Type B pancreatic cell (in vitro differentiated cells): ENCODE results near the gene STOX2. TPM values are rescaled to one million over a fixed set of nuclear protein-coding genes. Genes with fewer than 3 reads are reported as not detected.

ENCODE experiments used
- DNase-seq: peaks from one replicate; pipeline ENCODE4 v3.0.0; 2021; ENCODE audit warnings: mixed read lengths; ENCODE audit not compliant: unreplicated experiment; ENCODE audit errors: extremely low spot score
- H3K27ac Mint-ChIP-seq: 2 replicates; pipeline ENCODE4 v1.8.0; 2021; ENCODE audit warnings: mild to moderate bottlenecking, mixed read lengths
- H3K27me3 Mint-ChIP-seq: 2 replicates; pipeline ENCODE4 v1.8.0; 2021; ENCODE audit warnings: mixed read lengths
- H3K36me3 Mint-ChIP-seq: 2 replicates; pipeline ENCODE4 v1.8.0; 2021; ENCODE audit warnings: mixed read lengths
- H3K4me1 Mint-ChIP-seq: one replicate; pipeline ENCODE4 v1.8.0; 2021; ENCODE audit warnings: mixed read lengths; ENCODE audit not compliant: unreplicated experiment
- H3K4me3 Mint-ChIP-seq: 2 replicates; pipeline ENCODE4 v1.8.0; 2021; ENCODE audit warnings: mild to moderate bottlenecking, mixed read lengths
- H3K9me3 Mint-ChIP-seq: 2 replicates; pipeline ENCODE4 v1.8.0; 2021; ENCODE audit warnings: mixed read lengths
- CTCF ChIP-seq: fragments of 200-600 bp; sonication (generic); conservative IDR thresholded peaks from 2 replicates; pipeline ENCODE4 v1.5.0; 2021; ENCODE audit warnings: antibody characterized with exemption, mild to moderate bottlenecking
- total RNA-seq: library from RNA; stranded (reverse); gene quantifications from 2 replicates; pipeline ENCODE4 v1.2.1, GENCODE V29; 2021; ENCODE audit warnings: low replicate concordance

Gene STOX2
- total RNA-seq, 1 donor from 2014 or later = 16.7 TPM

- TF ChIP-seq CTCF = no peak
- no peaks in the 10 kb centered on the region for H3K36me3 Mint-ChIP-seq
- peaks cover 18% of the 10 kb centered on the region for H3K4me1 Mint-ChIP-seq
- H3K9me3 Mint-ChIP-seq = no peaks in the 10 kb centered on the region
- no peak overlapping the region for H3K4me3 Mint-ChIP-seq
- DNase-seq = no peak
- H3K27me3 Mint-ChIP-seq = no peaks in the 10 kb centered on the region
- no peak overlapping the region for H3K27ac Mint-ChIP-seq
Measured at GRCh38 chr4:184062769-184063168, 157.7 kb downstream of the STOX2 start.

DNA sequence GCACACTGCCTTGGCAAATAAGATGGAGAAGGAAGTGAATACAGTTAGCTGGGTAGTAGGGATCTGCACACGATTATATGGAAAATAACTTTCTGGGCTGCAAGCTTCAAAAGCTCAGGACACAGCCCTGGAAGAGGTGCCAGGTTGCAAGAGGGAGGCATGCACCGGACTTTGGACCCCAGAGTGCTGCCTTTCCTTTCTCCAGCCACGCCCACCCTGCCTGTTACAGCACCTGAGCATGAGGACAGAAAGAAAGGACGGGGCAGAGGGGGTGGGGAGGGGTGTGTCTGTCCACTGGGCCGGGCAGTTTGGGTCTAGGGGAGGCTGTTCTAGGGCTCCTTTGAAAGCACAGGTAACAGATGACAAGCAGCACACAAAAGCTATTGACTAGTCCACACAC, 159.8 kb downstream of the STOX2 start:
- no peak overlapping the region for H3K27ac Mint-ChIP-seq
- TF ChIP-seq CTCF = no peak
- peaks cover 23% of the 10 kb centered on the region for H3K4me1 Mint-ChIP-seq
- no peaks in the 10 kb centered on the region for H3K27me3 Mint-ChIP-seq
- H3K4me3 Mint-ChIP-seq = no peak overlapping the region
- no peaks in the 10 kb centered on the region for H3K9me3 Mint-ChIP-seq
- no peak for DNase-seq
- no peaks in the 10 kb centered on the region for H3K36me3 Mint-ChIP-seq

DNA sequence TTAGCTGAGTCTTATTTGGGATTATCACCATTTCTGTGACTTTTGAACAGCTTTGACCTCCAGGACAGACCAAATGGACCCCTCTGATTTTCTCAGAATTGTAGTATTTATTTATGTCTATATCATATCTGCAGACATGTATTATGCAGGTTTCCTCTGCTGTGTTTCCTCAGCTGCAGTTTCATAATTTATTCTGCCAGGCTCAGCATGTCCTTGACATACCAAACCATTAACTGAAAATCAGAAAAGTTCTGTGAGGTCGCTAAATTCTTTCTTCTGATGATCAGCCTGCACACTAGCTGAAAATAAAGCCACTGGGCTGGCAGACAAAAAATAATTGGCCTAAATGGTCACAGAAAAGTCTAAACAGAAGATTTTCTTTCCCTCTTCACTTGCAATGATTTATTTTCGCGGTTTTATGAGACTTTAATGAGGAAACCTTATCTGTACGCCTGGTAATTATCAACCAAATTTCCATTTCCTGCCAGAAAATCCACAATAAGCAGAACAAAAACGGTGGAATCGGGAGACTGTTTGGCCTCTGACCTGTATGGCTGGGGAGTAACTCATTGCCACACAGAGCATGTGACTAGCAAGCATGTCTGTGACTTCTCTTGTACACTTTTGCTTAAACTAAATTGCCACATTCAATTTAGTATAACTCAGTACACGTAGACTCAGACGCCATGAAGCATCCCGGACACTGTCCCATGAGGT, 161.6 kb downstream of the STOX2 start:
- no peaks in the 10 kb centered on the region for H3K36me3 Mint-ChIP-seq
- peaks cover 1% of the 10 kb centered on the region for H3K9me3 Mint-ChIP-seq
- peak overlapping the region; percentile 23 for H3K4me3 Mint-ChIP-seq
- TF ChIP-seq CTCF = no peak
- no peak for DNase-seq
- H3K4me1 Mint-ChIP-seq = peaks cover 23% of the 10 kb centered on the region
- H3K27me3 Mint-ChIP-seq = no peaks in the 10 kb centered on the region
- peak overlapping the region; percentile 19 for H3K27ac Mint-ChIP-seq

DNA sequence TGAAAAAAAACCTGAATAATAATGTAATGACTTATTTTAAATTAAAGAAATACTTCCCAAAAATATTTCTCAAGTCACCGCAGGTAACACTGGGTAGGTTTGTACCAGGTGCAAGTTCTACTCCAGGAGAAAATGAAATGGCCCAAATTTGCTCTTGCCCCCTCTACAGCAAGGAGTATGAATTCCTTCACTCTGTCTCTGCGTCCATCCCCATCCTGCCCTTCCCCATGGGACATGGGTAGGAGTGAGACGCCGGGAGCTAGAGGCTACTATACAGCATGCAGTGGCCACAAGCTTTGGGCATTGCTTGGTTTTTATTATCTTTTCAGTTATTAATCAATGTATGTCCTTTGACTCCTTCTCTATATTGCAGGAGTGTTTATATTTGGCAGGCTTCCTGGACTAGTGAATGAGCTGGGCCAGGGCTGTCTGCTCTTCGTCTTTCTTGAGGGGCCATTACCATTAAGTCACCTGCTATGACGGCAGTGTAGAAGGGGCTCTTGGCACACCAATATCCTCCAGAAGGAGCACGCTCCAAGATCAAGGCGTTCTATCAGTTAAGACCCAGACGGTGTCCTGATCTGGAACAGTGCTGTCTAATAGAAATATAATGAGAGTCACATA, 162.9 kb downstream of the STOX2 start:
- no peaks in the 10 kb centered on the region for H3K36me3 Mint-ChIP-seq
- no peak overlapping the region for H3K27ac Mint-ChIP-seq
- H3K27me3 Mint-ChIP-seq = no peaks in the 10 kb centered on the region

More for the DNA sequence above, 162.9 kb downstream of the STOX2 start:
- Mint-ChIP-seq H3K4me3 (no peak overlapping the region), H3K9me3 (peaks cover 4% of the 10 kb centered on the region), H3K4me1 (peaks cover 23% of the 10 kb centered on the region)
- TF ChIP-seq CTCF = no peak
- DNase-seq = no peak

Other genes with a start within 250 kb of the STOX2 start
- gene RWDD4, start 246.1 kb upstream of the STOX2 start, total RNA-seq = 20.5 and 23.6 TPM in 2 replicates
- gene TRAPPC11, start 246.0 kb upstream of the STOX2 start, total RNA-seq = 35.9 and 45.4 TPM in 2 replicates